Mucosa of gallbladder (tissue), 1 donor: ENCODE measurements around the gene BRF1. TPM values are rescaled to one million over a fixed set of nuclear protein-coding genes. Genes with fewer than 3 reads are reported as not detected.
"Not testable (repeated sequence)": the region's sequence is repeated elsewhere in the genome, so short reads cannot be mapped to it uniquely, and the experiment has no call there.

Source experiments
- DNase-seq: peaks from one replicate; pipeline ENCODE4 v3.0.0-alpha.2; 2020; ENCODE audit warnings: low spot score
- total RNA-seq: library from RNA; stranded (reverse); gene quantifications from one replicate; pipeline ENCODE4 v1.2.1, GENCODE V29; 2021
- donor health status: DM: no; HTN: no; CAD: no.

The BRF1 gene
- total RNA-seq, 1 donor from 2014 or later: 51.7 TPM

- no peak for DNase-seq
These were observed 15.3 kb upstream of the BRF1 start for GRCh38 chr14:105315941-105316576.

GRCh38 chr14:105315211-105315721 is 14.5 kb upstream of the BRF1 start:
- peak; percentile 42 for DNase-seq

GRCh38 chr14:105314287-105315200 is 13.7 kb upstream of the BRF1 start, which contains the start of gene PACS2:
Gene PACS2 (plus strand): TSS chr14:105314748. CDS start chr14:105314919, 171 bp downstream.
- peak; percentile 77 for DNase-seq

GRCh38 chr14:105313381-105314286 is 12.8 kb upstream of the BRF1 start:
- no peak for DNase-seq

- DNase-seq: no peak
These were observed 12.2 kb upstream of the BRF1 start for GRCh38 chr14:105312973-105313372.

- DNase-seq: no peak
These were observed 11.0 kb upstream of the BRF1 start for GRCh38 chr14:105311838-105312237.

- DNase-seq: no peak
These were observed 8.6 kb upstream of the BRF1 start for GRCh38 chr14:105309371-105309770.

GRCh38 chr14:105307052-105307727 is 6.4 kb upstream of the BRF1 start:
- no peak for DNase-seq

GRCh38 chr14:105305791-105306190 is 5.0 kb upstream of the BRF1 start:
- DNase-seq: no peak

- DNase-seq: no peak
These were observed 4.5 kb upstream of the BRF1 start for GRCh38 chr14:105305345-105305744.

GRCh38 chr14:105304565-105304964 is 3.8 kb upstream of the BRF1 start:
- DNase-seq: no peak

- no peak for DNase-seq
These were observed 3.1 kb upstream of the BRF1 start for GRCh38 chr14:105303949-105304348.

- DNase-seq: not testable (repeated sequence)
These were observed 1.1 kb upstream of the BRF1 start for GRCh38 chr14:105301915-105302249.

GRCh38 chr14:105301103-105301914 is 508 bp upstream of the BRF1 start:
- peak; percentile 98 for DNase-seq

- DNase-seq: no peak
These were observed 903 bp downstream of the BRF1 start for GRCh38 chr14:105299654-105300541.

GRCh38 chr14:105297311-105297710 is 3.5 kb downstream of the BRF1 start:
- DNase-seq: not testable (repeated sequence)

GRCh38 chr14:105294142-105294597 is 6.6 kb downstream of the BRF1 start:
- DNase-seq: no peak

- no peak for DNase-seq
These were observed 7.7 kb downstream of the BRF1 start for GRCh38 chr14:105292826-105293711.
